NCI-H2081 (cell line): ENCODE results near the gene ITGB7.
"Not testable (repeated sequence)": the region's sequence is repeated elsewhere in the genome, so short reads cannot be mapped to it uniquely, and the experiment has no call there.

Source experiments
- DNase-seq, 2 experiments: peaks; one replicate each; lab custom pipeline; 2025; lab: John Stamatoyannopoulos, UW

Gene ITGB7

GRCh38 chr12:53217051-53217930 is 10.2 kb upstream of the ITGB7 start:
- DNase-seq = no peak

- no peak for DNase-seq
Measured at GRCh38 chr12:53215497-53215896, 8.4 kb upstream of the ITGB7 start.

- DNase-seq = peak; percentile 70 to 73
Measured at GRCh38 chr12:53214687-53215455, 7.8 kb upstream of the ITGB7 start.

GRCh38 chr12:53214221-53214620 is 7.2 kb upstream of the ITGB7 start:
- DNase-seq = no peak

GRCh38 chr12:53213348-53213747 is 6.3 kb upstream of the ITGB7 start:
- peak; percentile 76 to 81 for DNase-seq

GRCh38 chr12:53212931-53213330 is 5.9 kb upstream of the ITGB7 start:
- no peak for DNase-seq

- DNase-seq = no peak
Measured at GRCh38 chr12:53211476-53212381, 4.7 kb upstream of the ITGB7 start.

GRCh38 chr12:53210843-53211242 is 3.8 kb upstream of the ITGB7 start:
- DNase-seq = no peak

GRCh38 chr12:53208877-53209463 is 1.9 kb upstream of the ITGB7 start:
- no peak for DNase-seq

- no peak for DNase-seq
Measured at GRCh38 chr12:53208435-53208834, 1.4 kb upstream of the ITGB7 start.

GRCh38 chr12:53205747-53206419 is 1.2 kb downstream of the ITGB7 start:
- no peak for DNase-seq

GRCh38 chr12:53204351-53204750 is 2.7 kb downstream of the ITGB7 start:
- DNase-seq = no peak

GRCh38 chr12:53202316-53202715 is 4.7 kb downstream of the ITGB7 start:
- DNase-seq = not testable (repeated sequence)

GRCh38 chr12:53201639-53202038 is 5.4 kb downstream of the ITGB7 start:
- DNase-seq = no peak

- no peak for DNase-seq
Measured at GRCh38 chr12:53201177-53201541, 5.9 kb downstream of the ITGB7 start.

- no peak for DNase-seq
Measured at GRCh38 chr12:53200458-53201176, 6.4 kb downstream of the ITGB7 start.

- DNase-seq = no peak
Measured at GRCh38 chr12:53200107-53200457, 7.0 kb downstream of the ITGB7 start.

GRCh38 chr12:53199700-53200099 is 7.4 kb downstream of the ITGB7 start:
- DNase-seq = no peak

GRCh38 chr12:53198486-53199110 is 8.5 kb downstream of the ITGB7 start:
- no peak for DNase-seq

- no peak for DNase-seq
Measured at GRCh38 chr12:53197011-53197640, 9.9 kb downstream of the ITGB7 start.
